CD4-positive, alpha-beta T cell treated with Interferon gamma for 1 hour (primary cell): Measurements from ENCODE around the gene SH3D19.
"Not testable (repeated sequence)": the region's sequence is repeated elsewhere in the genome, so short reads cannot be mapped to it uniquely, and the experiment has no call there.

Source experiments
- DNase-seq: peaks from one replicate; pipeline ENCODE4 v3.0.0-alpha.2; 2020

Gene SH3D19

GRCh38 chr4:151319490-151319889 lies 5.9 kb downstream of the SH3D19 start:
- DNase-seq = no peak

GRCh38 chr4:151318307-151319006 lies 6.9 kb downstream of the SH3D19 start:
- DNase-seq = no peak

GRCh38 chr4:151316645-151317044 lies 8.8 kb downstream of the SH3D19 start:
- DNase-seq = no peak

GRCh38 chr4:151315212-151315886 lies 10.1 kb downstream of the SH3D19 start:
- DNase-seq = no peak

GRCh38 chr4:151314479-151314878 lies 10.9 kb downstream of the SH3D19 start:
- DNase-seq = no peak

- DNase-seq = no peak
Observed at GRCh38 chr4:151314010-151314355, 11.4 kb downstream of the SH3D19 start.

GRCh38 chr4:151313306-151314009 lies 11.9 kb downstream of the SH3D19 start:
- DNase-seq = no peak

- no peak for DNase-seq
Observed at GRCh38 chr4:151310124-151310728, 15.2 kb downstream of the SH3D19 start.

GRCh38 chr4:151304755-151305154 lies 20.6 kb downstream of the SH3D19 start:
- DNase-seq = no peak

GRCh38 chr4:151304226-151304625 lies 21.2 kb downstream of the SH3D19 start:
- no peak for DNase-seq

GRCh38 chr4:151302432-151302831 lies 23.0 kb downstream of the SH3D19 start:
- DNase-seq = no peak

GRCh38 chr4:151297170-151297569 lies 28.2 kb downstream of the SH3D19 start:
- DNase-seq = no peak

- DNase-seq = no peak
Observed at GRCh38 chr4:151296227-151296626, 29.2 kb downstream of the SH3D19 start.

GRCh38 chr4:151294833-151295496 lies 30.4 kb downstream of the SH3D19 start:
- no peak for DNase-seq

GRCh38 chr4:151292038-151292437 lies 33.4 kb downstream of the SH3D19 start:
- DNase-seq = no peak

- no peak for DNase-seq
Observed at GRCh38 chr4:151291485-151291884, 33.9 kb downstream of the SH3D19 start.

GRCh38 chr4:151287409-151287808 lies 38.0 kb downstream of the SH3D19 start:
- DNase-seq = no peak

GRCh38 chr4:151284534-151285245 lies 40.7 kb downstream of the SH3D19 start:
- DNase-seq = no peak

GRCh38 chr4:151276787-151277562 lies 48.4 kb downstream of the SH3D19 start, which contains the start of gene PRSS48:
Gene PRSS48 (plus strand): TSS chr4:151277161. CDS start chr4:151277173, 12 bp downstream.
- DNase-seq = no peak

GRCh38 chr4:151268905-151269304 lies 56.5 kb downstream of the SH3D19 start:
- not testable (repeated sequence) for DNase-seq

- DNase-seq = no peak
Observed at GRCh38 chr4:151267822-151268535, 57.4 kb downstream of the SH3D19 start.
